ENCODE data around the gene SPG7.

DNA sequence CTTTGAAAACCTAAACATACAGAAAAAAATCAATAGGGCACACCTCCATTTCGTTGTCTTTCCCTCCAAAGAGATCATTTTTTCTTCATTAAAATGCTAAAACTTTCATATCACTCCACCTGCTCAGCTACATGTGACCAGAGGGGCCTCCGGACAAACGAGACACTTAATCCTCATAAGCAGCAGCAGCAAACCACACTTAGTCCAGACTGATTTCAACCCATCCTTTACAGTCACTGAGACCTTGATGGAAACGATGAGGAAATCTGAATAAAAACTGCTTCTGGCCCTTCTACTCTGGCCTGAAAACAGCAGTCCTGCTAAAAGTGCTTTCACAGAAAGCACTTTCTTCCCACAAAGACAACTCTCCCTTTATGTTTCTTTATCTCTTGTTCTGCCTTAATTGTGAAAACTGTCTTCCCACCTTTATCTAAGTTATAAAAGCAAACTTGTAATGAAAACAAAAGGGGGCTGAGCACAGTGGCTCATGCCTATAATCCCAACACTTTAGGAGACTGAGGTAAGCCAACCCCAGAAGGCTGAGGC is 22.4 kb upstream of the SPG7 start:
- TF ChIP-seq, protein P1, sequence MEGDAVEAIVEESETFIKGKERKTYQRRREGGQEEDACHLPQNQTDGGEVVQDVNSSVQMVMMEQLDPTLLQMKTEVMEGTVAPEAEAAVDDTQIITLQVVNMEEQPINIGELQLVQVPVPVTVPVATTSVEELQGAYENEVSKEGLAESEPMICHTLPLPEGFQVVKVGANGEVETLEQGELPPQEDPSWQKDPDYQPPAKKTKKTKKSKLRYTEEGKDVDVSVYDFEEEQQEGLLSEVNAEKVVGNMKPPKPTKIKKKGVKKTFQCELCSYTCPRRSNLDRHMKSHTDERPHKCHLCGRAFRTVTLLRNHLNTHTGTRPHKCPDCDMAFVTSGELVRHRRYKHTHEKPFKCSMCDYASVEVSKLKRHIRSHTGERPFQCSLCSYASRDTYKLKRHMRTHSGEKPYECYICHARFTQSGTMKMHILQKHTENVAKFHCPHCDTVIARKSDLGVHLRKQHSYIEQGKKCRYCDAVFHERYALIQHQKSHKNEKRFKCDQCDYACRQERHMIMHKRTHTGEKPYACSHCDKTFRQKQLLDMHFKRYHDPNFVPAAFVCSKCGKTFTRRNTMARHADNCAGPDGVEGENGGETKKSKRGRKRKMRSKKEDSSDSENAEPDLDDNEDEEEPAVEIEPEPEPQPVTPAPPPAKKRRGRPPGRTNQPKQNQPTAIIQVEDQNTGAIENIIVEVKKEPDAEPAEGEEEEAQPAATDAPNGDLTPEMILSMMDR (IDR thresholded peaks at IDR 0.05), result no peak
- no peak for TF ChIP-seq POLR2A (IDR thresholded peaks at IDR 0.05)

Data from right lobe of liver (tissue), 4 donors.